Suprapubic skin (tissue), 3 donors: ENCODE data around the gene TBC1D4.

Source experiments
- CTCF ChIP-seq, 2 donors: fragments of 200-600 bp in 1 of 2; fragments of 450-650 bp in 1 of 2; sonication (generic) in 1 of 2; IDR thresholded peaks; one replicate each; pipeline ENCODE4 v1.5.1; 2016 to 2019; ENCODE audit warnings: antibody characterized with exemption in 2 of 2, mild to moderate bottlenecking in 1 of 2, moderate library complexity in 1 of 2
- POLR2A ChIP-seq, 2 donors: fragments of 450-650 bp; IDR thresholded peaks; one replicate each; pipeline ENCODE4 v1.6.1; 2017; ENCODE audit warnings: antibody characterized with exemption in 2 of 2, mild to moderate bottlenecking in 2 of 2, moderate library complexity in 2 of 2

GRCh38 chr13:75371203-75371602, 110.8 kb downstream of the TBC1D4 start:
- TF ChIP-seq CTCF (IDR thresholded peaks at IDR 0.05), result no peak
- no peak for TF ChIP-seq POLR2A (IDR thresholded peaks at IDR 0.05)
